Stimulated activated CD4-positive, alpha-beta T cell treated with anti-CD3 and anti-CD28 coated beads, Interleukin-1b, Interleukin-23, amount 100 ng/mL, for 4 hours (primary cell): Measurements from ENCODE around the gene TDRD1.
"Not testable (repeated sequence)": the region's sequence is repeated elsewhere in the genome, so short reads cannot be mapped to it uniquely, and the experiment has no call there.

Experiments
- DNase-seq, 2 donors: peaks; one replicate each; pipeline ENCODE4 v3.0.0-alpha.2; 2020; ENCODE audit warnings: low read depth in 2 of 2

Gene TDRD1, protein sequence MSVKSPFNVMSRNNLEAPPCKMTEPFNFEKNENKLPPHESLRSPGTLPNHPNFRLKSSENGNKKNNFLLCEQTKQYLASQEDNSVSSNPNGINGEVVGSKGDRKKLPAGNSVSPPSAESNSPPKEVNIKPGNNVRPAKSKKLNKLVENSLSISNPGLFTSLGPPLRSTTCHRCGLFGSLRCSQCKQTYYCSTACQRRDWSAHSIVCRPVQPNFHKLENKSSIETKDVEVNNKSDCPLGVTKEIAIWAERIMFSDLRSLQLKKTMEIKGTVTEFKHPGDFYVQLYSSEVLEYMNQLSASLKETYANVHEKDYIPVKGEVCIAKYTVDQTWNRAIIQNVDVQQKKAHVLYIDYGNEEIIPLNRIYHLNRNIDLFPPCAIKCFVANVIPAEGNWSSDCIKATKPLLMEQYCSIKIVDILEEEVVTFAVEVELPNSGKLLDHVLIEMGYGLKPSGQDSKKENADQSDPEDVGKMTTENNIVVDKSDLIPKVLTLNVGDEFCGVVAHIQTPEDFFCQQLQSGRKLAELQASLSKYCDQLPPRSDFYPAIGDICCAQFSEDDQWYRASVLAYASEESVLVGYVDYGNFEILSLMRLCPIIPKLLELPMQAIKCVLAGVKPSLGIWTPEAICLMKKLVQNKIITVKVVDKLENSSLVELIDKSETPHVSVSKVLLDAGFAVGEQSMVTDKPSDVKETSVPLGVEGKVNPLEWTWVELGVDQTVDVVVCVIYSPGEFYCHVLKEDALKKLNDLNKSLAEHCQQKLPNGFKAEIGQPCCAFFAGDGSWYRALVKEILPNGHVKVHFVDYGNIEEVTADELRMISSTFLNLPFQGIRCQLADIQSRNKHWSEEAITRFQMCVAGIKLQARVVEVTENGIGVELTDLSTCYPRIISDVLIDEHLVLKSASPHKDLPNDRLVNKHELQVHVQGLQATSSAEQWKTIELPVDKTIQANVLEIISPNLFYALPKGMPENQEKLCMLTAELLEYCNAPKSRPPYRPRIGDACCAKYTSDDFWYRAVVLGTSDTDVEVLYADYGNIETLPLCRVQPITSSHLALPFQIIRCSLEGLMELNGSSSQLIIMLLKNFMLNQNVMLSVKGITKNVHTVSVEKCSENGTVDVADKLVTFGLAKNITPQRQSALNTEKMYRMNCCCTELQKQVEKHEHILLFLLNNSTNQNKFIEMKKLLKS

DNA sequence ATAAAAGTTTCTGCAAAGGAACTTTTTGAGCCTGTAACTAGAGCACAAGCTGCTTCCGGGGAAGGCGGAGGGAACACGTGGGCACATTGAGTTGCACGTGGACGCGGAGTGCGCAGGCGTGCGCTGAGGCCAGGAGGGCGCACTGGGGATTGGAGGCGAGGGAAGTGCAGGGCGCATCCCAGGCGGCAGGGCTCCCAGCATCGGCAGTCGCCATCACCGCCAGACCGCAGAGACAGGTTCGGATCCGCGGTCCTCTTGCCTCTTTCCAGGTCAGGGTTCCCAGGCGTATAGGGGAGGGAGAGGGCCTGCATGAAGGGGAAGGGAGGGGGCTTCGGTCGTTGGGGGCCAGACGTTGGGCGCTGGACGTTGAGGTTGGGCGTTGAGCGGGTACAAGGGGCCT, at the start of gene TDRD1:
Gene TDRD1 (plus strand): TSS at position 206 of the 400 bp plus-strand sequence. CDS start 8,479 bp downstream, outside the sequence.
- no peak for DNase-seq

DNA sequence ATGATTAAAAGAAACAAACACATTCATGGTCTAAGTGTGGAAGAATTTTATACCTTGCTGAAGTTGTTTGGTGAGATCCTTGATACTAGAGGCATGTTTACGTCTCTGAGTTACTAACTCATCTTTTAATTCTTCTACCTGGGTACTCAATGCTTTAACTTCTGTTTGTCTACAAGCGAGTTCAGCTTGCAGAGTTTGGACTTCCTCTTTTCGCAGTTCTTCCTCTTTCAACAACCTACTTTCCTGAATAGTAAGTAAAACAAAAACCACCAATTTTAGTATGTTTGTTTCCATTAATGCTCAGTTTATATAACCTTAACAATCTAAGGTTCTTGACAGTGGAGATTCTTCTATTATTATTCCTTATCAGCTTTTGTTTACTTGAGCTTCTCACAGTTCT, 48.1 kb upstream of the TDRD1 start:
- no peak for DNase-seq

DNA sequence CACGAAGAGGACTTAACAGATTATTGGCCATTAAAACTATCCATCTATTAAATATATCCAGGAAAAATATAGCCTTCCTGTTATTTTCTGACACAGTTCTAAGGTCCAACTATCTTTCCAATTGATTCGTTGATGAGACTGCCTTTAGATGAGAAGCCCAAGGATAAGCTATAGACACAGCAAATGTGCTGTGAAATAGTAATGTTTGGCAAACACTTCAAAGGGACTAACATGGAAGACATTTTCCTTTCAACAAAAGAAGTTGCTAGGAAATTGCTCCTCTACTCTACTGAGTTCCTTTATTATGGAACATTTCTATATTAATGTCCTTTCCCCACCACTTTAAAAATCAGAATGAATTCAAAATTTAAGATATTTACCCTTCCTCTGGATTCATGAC, 43.7 kb upstream of the TDRD1 start:
- no peak for DNase-seq

- DNase-seq, result no peak
Observed at GRCh38 chr10:114138581-114138980, 40.6 kb upstream of the TDRD1 start.

- no peak for DNase-seq
Observed at GRCh38 chr10:114140036-114140435, 39.1 kb upstream of the TDRD1 start.

- DNase-seq, result not testable (repeated sequence)
Observed at GRCh38 chr10:114140827-114141226, 38.3 kb upstream of the TDRD1 start.

DNA sequence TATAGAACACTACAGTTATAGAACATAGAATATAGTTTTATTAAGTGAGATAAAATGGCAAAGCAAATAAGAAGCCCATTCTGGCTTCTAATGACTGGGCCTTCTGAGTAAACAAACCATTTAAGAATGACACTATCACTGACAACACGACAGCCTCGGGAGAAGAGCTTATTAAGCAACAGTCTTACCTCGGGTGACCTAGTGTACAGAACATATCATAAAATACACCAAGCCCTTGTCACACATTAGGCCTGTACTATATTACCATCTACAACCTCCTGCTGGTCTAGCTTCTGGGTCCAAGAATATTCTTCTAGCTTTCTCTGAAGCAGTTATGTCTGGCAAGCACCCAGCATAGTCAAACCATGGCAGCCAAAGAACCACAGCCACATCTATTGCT, 37.1 kb upstream of the TDRD1 start:
- DNase-seq, result no peak

DNA sequence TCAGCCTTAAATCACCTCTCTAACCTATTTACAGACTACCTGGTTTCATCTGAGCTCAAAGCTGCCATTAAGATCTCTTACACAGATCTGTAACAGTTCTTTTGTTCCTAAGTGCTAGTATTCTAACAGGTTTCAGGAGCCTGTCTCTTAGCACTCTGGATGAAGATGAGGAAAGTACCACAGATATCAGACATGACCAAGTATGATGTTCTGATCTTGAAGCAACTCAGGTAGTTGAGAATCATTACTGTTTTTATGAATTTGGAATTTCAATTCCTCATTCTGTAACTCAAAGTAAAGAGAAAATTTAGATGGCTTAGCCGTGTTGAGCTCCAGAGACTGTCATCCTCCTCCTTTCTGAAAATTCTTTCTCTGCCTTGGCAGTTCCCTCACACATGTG, 36.0 kb upstream of the TDRD1 start:
- no peak for DNase-seq

DNA sequence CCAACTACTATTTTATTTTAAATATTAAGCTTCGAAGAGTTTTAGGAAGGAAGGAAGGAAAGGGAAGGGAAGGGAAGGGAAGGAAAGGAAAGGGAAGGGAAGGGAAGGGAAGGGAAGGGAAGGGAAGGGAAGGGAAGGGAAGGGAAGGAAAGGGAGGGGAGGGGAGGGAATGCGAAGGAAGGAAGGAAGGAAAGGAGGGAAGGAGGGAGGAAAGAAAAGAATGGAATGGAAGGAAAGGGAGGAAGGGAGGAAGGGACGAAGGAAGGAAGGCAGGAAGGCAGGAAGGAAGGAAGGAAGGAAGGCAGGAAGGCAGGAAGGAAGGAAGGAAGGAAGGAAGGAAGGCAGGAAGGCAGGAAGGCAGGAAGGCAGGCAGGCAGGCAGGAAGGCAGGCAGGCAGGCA, 29.7 kb upstream of the TDRD1 start:
- not testable (repeated sequence) for DNase-seq

DNA sequence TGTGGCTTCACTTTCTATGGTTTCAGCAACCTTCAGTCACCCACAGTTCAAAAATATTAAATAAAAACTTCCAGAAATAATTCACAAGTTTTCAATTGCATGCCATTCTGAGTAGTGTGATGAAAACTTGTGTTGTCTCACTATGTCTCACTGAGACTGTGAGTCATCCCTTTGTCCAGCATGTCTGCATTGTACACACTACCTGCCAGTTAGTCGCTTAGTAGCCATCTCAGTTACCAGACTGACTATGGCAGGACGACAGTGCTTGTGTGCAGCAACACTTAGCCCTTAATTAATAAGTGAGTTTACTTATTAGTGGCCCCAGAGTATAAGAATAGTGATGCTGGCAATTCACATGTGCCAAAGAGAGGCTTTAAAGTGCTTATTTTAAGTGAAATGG, 27.7 kb upstream of the TDRD1 start:
- DNase-seq, result no peak

DNA sequence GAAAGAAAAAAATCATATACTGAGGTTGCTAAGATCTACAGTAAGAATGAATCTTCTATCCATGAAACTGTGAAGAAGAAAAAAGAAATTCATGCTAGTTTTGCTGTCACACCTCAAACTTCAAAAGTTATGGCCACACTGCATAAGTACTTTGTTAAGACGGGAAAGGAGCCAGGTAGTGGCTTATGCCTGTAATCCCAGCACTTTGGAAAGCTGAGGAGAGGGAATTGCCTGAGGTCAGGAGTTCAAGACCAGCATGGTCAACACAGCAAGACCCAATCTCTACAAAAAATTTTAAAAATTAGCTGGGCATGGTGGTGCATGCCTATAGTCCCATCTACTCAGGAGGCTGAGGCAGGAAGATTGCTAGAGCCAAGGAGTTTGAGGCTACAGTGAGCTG, 27.3 kb upstream of the TDRD1 start:
- no peak for DNase-seq

- no peak for DNase-seq
Observed at GRCh38 chr10:114157912-114158311, 21.2 kb upstream of the TDRD1 start.

DNA sequence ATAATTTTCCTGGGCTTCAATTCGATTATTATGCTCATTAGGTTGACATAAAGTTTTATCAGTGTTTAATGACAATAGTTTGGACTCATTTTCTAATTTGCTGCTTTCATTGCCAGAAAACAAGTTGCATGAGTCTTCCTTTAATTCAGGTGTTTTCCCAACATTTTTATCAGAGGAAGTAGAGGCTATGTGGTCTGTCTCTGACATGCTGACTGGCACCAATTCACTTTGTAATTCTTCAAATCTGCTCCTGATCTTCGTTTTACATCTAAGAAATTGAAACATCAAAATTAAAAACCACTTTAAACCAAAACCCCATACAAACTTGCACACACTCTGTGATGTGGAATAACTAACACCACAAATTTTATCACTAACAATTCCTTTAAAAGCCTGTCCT, 16.1 kb upstream of the TDRD1 start:
- no peak for DNase-seq

DNA sequence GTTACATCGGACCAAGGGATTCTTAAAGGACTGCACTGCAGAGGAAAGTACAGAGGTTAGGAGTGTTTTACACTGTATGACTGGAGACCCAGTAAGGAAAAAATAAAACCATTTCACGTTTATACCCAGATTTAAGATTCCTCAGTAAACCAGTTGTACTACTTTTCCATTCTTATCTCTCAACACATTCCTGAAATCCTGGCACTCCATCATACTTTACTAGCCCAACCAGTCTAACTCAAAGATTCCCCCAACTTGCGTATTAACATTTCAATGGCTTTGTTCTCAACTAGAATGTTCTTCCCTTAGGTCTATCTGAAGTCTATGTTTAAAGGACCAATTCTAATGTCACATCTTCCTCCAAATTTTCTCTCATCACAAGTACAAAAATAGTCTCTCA, 13.1 kb upstream of the TDRD1 start:
- no peak for DNase-seq

- no peak for DNase-seq
Observed at GRCh38 chr10:114166494-114166893, 12.7 kb upstream of the TDRD1 start.

DNA sequence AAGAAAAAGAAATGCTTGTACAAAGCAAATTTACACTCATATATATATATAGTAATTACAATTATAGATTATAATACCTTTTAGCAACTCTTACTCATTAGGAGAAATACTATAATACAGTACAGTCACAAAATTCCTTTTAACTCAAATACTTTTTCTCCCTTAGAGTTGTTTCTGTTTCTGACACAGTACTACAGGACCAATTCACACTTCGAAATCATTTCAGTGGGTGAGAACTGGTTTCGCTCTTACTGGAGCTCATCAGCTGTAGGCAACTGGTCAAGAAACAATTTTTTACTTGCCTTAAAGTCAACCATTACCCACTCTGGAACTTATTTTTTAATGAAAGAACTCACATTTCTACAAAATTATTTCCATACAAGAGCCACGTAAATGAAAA, 11.2 kb upstream of the TDRD1 start:
- DNase-seq, result no peak

- no peak for DNase-seq
Observed at GRCh38 chr10:114168450-114169009, 10.6 kb upstream of the TDRD1 start.

GRCh38 chr10:114172216-114172615, 6.9 kb upstream of the TDRD1 start:
- no peak for DNase-seq

DNA sequence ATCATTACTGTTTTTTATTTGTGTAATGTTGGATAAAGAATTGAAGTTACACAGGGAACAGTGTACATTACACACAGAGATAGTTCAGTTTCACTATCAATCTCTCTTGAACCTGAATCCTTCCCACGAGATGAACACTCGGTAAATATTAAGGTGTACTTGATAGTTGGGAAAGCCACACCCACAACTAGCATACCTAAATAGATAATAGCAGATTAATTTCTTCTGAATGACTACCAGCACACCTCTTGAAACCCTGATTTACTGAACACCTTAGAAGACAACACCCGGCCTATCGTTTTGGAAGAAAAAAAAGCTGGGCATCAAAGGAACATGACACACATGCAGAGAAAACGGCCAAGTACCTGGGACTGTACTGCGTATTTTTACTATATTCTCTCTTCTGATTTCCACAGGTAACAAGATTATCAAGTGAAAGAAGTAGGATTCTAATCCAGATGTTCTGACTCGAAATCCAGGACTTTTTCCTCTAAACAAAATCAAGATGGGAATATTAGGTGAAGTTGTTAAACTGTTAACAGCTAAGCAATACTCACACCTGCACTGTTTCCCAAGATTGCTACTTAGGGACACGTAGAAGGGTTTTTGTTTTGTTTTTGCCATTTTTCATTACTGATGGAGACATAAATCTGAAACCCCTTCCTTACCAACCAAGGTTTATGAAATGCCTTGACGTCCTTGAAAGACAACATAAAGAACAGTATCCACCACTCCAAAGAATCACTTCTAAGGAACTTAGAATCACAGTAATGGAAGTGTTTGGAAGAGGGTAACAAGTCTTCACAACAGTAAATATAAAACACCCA, 6.2 kb upstream of the TDRD1 start:
- DNase-seq, result no peak

DNA sequence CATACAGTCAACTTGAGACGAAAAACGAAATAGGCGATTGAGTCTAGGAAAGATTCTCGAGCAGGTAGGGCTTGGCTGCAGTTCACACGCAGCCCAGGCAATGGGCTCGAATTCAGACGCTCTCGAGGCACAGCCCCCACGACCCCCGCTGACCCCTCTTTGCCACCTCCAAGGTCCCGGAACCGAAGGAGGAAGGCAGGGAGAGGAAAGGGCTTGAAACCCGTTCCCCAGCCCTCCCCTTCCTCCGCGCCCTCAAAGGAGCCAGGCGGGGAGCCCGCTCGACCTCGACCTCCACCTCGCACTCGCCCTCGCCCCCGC, 5.6 kb upstream of the TDRD1 start:
- no peak for DNase-seq
